ENCODE data around the gene FRMD1.

The FRMD1 gene

GRCh38 chr6:168043193-168043847 is 35.7 kb downstream of the FRMD1 start:
- no peak for DNase-seq (ENCODE audit: low read depth in 2 of 2)

GRCh38 chr6:168042426-168043192 is 36.4 kb downstream of the FRMD1 start:
- DNase-seq (ENCODE audit: low read depth in 2 of 2): no peak

- no peak for DNase-seq (ENCODE audit: low read depth in 2 of 2)
Measured at GRCh38 chr6:168041928-168042327, 37.1 kb downstream of the FRMD1 start.

- DNase-seq (ENCODE audit: low read depth in 2 of 2): no peak
Measured at GRCh38 chr6:168040856-168041496, 38.0 kb downstream of the FRMD1 start.

- no peak for DNase-seq (ENCODE audit: low read depth in 2 of 2)
Measured at GRCh38 chr6:168039849-168040248, 39.2 kb downstream of the FRMD1 start.

- no peak for DNase-seq (ENCODE audit: low read depth in 2 of 2)
Measured at GRCh38 chr6:168039301-168039700, 39.7 kb downstream of the FRMD1 start.

GRCh38 chr6:168038576-168039140 is 40.4 kb downstream of the FRMD1 start:
- no peak for DNase-seq (ENCODE audit: low read depth in 2 of 2)

GRCh38 chr6:168037856-168038255 is 41.2 kb downstream of the FRMD1 start:
- DNase-seq (ENCODE audit: low read depth in 2 of 2): no peak

GRCh38 chr6:168037242-168037641 is 41.8 kb downstream of the FRMD1 start:
- no peak for DNase-seq (ENCODE audit: low read depth in 2 of 2)

GRCh38 chr6:168035661-168036545 is 43.1 kb downstream of the FRMD1 start:
- DNase-seq (ENCODE audit: low read depth in 2 of 2): no peak

GRCh38 chr6:168035098-168035660 is 43.8 kb downstream of the FRMD1 start:
- DNase-seq (ENCODE audit: low read depth in 2 of 2): no peak

GRCh38 chr6:168034537-168034936 is 44.5 kb downstream of the FRMD1 start:
- no peak for DNase-seq (ENCODE audit: low read depth in 2 of 2)

GRCh38 chr6:168033791-168034190 is 45.2 kb downstream of the FRMD1 start:
- DNase-seq (ENCODE audit: low read depth in 2 of 2): no peak

- no peak for DNase-seq (ENCODE audit: low read depth in 2 of 2)
Measured at GRCh38 chr6:168032005-168032760, 46.8 kb downstream of the FRMD1 start.

GRCh38 chr6:168031411-168031971 is 47.5 kb downstream of the FRMD1 start:
- DNase-seq (ENCODE audit: low read depth in 2 of 2): no peak

GRCh38 chr6:168030908-168031307 is 48.1 kb downstream of the FRMD1 start:
- no peak for DNase-seq (ENCODE audit: low read depth in 2 of 2)

GRCh38 chr6:168030218-168030746 is 48.7 kb downstream of the FRMD1 start:
- no peak for DNase-seq (ENCODE audit: low read depth in 2 of 2)

GRCh38 chr6:168029459-168030217 is 49.4 kb downstream of the FRMD1 start:
- no peak for DNase-seq (ENCODE audit: low read depth in 2 of 2)

- DNase-seq (ENCODE audit: low read depth in 2 of 2): no peak
Measured at GRCh38 chr6:168028181-168028580, 50.8 kb downstream of the FRMD1 start.

Measured in stimulated activated CD4-positive, alpha-beta T cell treated with anti-CD3 and anti-CD28 coated beads, Interleukin-15, amount 100 ng/mL, for 48 hours (primary cell).